HEK293T (cell line): ENCODE measurements around the gene SLC8A1.

Experiments
- CTCF ChIA-PET: fragments of 350-600 bp; formaldehyde crosslinking; extraction: SDS; loops from one replicate; lab custom pipeline; 2021; ENCODE audit warnings: antibody characterized with exemption, inconsistent platforms; lab: Yijun Ruan, JAX
- POLR2A ChIA-PET: fragments of 350-600 bp; formaldehyde crosslinking; extraction: SDS; loops from one replicate; lab custom pipeline; 2020; ENCODE audit warnings: antibody characterized with exemption, inconsistent platforms; lab: Yijun Ruan, JAX
- DNase-seq: peaks from one replicate; pipeline ENCODE4 v3.0.0; 2012; ENCODE audit warnings: mixed read lengths; ENCODE audit errors: extremely low spot score
- ARNT ChIP-seq: fragments of 450-650 bp; IDR thresholded peaks from 2 replicates; pipeline ENCODE4 v1.6.1; 2017; ENCODE audit warnings: mild to moderate bottlenecking
- BHLHE40 ChIP-seq: fragments of 450-650 bp; IDR thresholded peaks from 2 replicates; pipeline ENCODE4 v1.6.1; 2016; ENCODE audit warnings: mild to moderate bottlenecking, moderate library complexity, borderline replicate concordance
- CTBP1 ChIP-seq: fragments of 450-650 bp; IDR thresholded peaks from 2 replicates; pipeline ENCODE4 v1.6.1; 2016; ENCODE audit warnings: borderline replicate concordance
- ELF4 ChIP-seq: fragments of 450-650 bp; IDR thresholded peaks from 2 replicates; pipeline ENCODE4 v1.6.1; 2017; ENCODE audit warnings: antibody characterized with exemption
- FOXA1 ChIP-seq: fragments of 450-650 bp; IDR thresholded peaks from 2 replicates; pipeline ENCODE4 v1.6.1; 2016; ENCODE audit warnings: mild to moderate bottlenecking
- FOXK2 ChIP-seq: fragments of 450-650 bp; IDR thresholded peaks from 2 replicates; pipeline ENCODE4 v1.6.1; 2016; ENCODE audit warnings: mild to moderate bottlenecking
- FOXM1 ChIP-seq: fragments of 450-650 bp; IDR thresholded peaks from 2 replicates; pipeline ENCODE4 v1.6.1; 2017; ENCODE audit warnings: mild to moderate bottlenecking, borderline replicate concordance
- HDGF ChIP-seq: fragments of 450-650 bp; IDR thresholded peaks from 2 replicates; pipeline ENCODE4 v1.6.1; 2017; ENCODE audit warnings: antibody characterized with exemption, borderline replicate concordance
- L3MBTL2 ChIP-seq: fragments of 450-650 bp; conservative IDR thresholded peaks from 2 replicates; pipeline ENCODE4 v1.6.1; 2016; ENCODE audit warnings: mild to moderate bottlenecking
- LEF1 ChIP-seq: fragments of 450-650 bp; IDR thresholded peaks from 2 replicates; pipeline ENCODE4 v1.6.1; 2017; ENCODE audit warnings: mild to moderate bottlenecking, borderline replicate concordance
- NFRKB ChIP-seq: fragments of 450-650 bp; IDR thresholded peaks from 2 replicates; pipeline ENCODE4 v1.6.1; 2016; ENCODE audit warnings: mild to moderate bottlenecking, moderate library complexity
- PKNOX1 ChIP-seq: fragments of 450-650 bp; IDR thresholded peaks from 2 replicates; pipeline ENCODE4 v1.6.1; 2016
- SP1 ChIP-seq: fragments of 450-650 bp; IDR thresholded peaks from 2 replicates; pipeline ENCODE4 v1.6.1; 2017
- SUZ12 ChIP-seq: fragments of 450-650 bp; IDR thresholded peaks from 2 replicates; pipeline ENCODE4 v1.6.1; 2016; ENCODE audit warnings: mild to moderate bottlenecking
- TARDBP ChIP-seq: fragments of 450-650 bp; IDR thresholded peaks from 2 replicates; pipeline ENCODE4 v1.6.1; 2016
- ZNF384 ChIP-seq: fragments of 450-650 bp; IDR thresholded peaks from 2 replicates; pipeline ENCODE4 v1.6.1; 2016

SLC8A1 gene

GRCh38 chr2:40202798-40203400, 249.0 kb downstream of the SLC8A1 start:
- CTCF ChIA-PET: no interaction called here
- DNase-seq: no peak
- TF ChIP-seq TARDBP: no peak
- no peak for TF ChIP-seq CTBP1
- no peak for TF ChIP-seq L3MBTL2
- no peak for TF ChIP-seq ARNT
- no peak for TF ChIP-seq HDGF
- no peak for TF ChIP-seq FOXM1
- no peak for TF ChIP-seq FOXA1
- TF ChIP-seq SUZ12: no peak
- TF ChIP-seq FOXK2: no peak
- TF ChIP-seq BHLHE40: no peak
- no peak for TF ChIP-seq SP1
- no peak for TF ChIP-seq PKNOX1
- TF ChIP-seq ZNF384: no peak
- POLR2A ChIA-PET: no interaction called here

- ChIA-PET CTCF (no interaction called here), POLR2A (no interaction called here)
- TF ChIP-seq ELF4 (no peak), NFRKB (no peak), ARNT (no peak), TARDBP (no peak), PKNOX1 (no peak), L3MBTL2 (no peak), BHLHE40 (no peak), HDGF (no peak), LEF1 (no peak), SUZ12 (no peak), FOXM1 (no peak), FOXK2 (no peak)
- DNase-seq: no peak
Observed at GRCh38 chr2:40201425-40201824, 250.5 kb downstream of the SLC8A1 start.

GRCh38 chr2:40200366-40200915, 251.4 kb downstream of the SLC8A1 start:
- no peak for TF ChIP-seq HDGF
- no peak for TF ChIP-seq SP1
- TF ChIP-seq CTBP1: no peak
- TF ChIP-seq FOXM1: no peak
- no peak for TF ChIP-seq LEF1
- no peak for TF ChIP-seq ARNT
- no peak for TF ChIP-seq FOXK2
- no peak for TF ChIP-seq NFRKB
- no peak for TF ChIP-seq PKNOX1
- no peak for TF ChIP-seq L3MBTL2
- TF ChIP-seq ELF4: no peak
- TF ChIP-seq BHLHE40: no peak
- ChIA-PET CTCF (no interaction called here), POLR2A (no interaction called here)
- DNase-seq: no peak

- ChIA-PET CTCF (no interaction called here), POLR2A (no interaction called here)
- DNase-seq: no peak
- TF ChIP-seq SP1 (no peak), ZNF384 (no peak), L3MBTL2 (no peak), NFRKB (no peak), PKNOX1 (no peak), TARDBP (no peak), ARNT (no peak), CTBP1 (no peak), FOXM1 (no peak), HDGF (no peak), SUZ12 (no peak), ELF4 (no peak), FOXA1 (no peak), FOXK2 (no peak), LEF1 (no peak)
Observed at GRCh38 chr2:40199771-40200170, 252.1 kb downstream of the SLC8A1 start.

- no peak for DNase-seq
- ChIA-PET POLR2A (no interaction called here), CTCF (no interaction called here)
- no peak for TF ChIP-seq ELF4
Observed at GRCh38 chr2:40197121-40197520, 254.8 kb downstream of the SLC8A1 start.

GRCh38 chr2:40193670-40194026, 258.2 kb downstream of the SLC8A1 start:
- no peak for TF ChIP-seq FOXK2
- CTCF ChIA-PET: no interaction called here
- no peak for DNase-seq
- POLR2A ChIA-PET: no interaction called here
